Stimulated activated CD4-positive, alpha-beta T cell treated with anti-CD3 and anti-CD28 coated beads, Interleukin-2, amount 100 ng/mL, for 4 hours (primary cell): ENCODE data around the gene MCM5.
"Not testable (repeated sequence)": the region's sequence is repeated elsewhere in the genome, so short reads cannot be mapped to it uniquely, and the experiment has no call there.

ENCODE experiments used
- DNase-seq: peaks from one replicate; pipeline ENCODE4 v3.0.0-alpha.2; 2020; ENCODE audit warnings: low read depth

MCM5 gene

GRCh38 chr22:35432228-35432905 is 32.4 kb downstream of the MCM5 start:
- DNase-seq = no peak

- no peak for DNase-seq
Measured at GRCh38 chr22:35434061-35434710, 34.2 kb downstream of the MCM5 start.

DNA sequence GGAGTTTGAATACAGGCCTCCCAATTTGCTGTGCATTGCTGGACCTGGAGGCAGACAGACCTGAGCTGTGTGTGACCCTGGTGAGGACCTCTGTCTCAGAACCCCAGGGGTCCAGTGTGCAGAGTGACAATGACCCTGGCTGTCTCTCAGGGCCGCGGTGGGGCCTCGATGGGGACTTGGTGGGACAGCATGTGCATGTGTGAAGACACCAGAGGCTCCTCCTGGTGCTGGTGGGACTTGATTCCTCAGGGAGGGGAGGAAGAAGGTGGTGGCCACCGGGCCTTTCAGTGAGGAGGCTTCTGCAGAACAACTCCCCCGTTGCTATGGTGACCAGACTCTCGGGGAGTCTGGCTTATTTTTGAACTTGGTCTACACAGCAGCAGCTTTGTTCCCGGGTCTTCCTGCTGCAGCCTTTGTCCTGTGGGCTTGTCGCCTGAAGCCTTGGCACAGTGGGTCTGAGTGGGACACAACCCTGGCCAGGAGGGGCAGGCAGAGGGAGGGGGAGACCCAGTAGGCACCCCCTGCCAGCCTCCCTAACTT is 35.3 kb downstream of the MCM5 start:
- no peak for DNase-seq

- DNase-seq = no peak
Measured at GRCh38 chr22:35436421-35436820, 36.5 kb downstream of the MCM5 start.

- no peak for DNase-seq
Measured at GRCh38 chr22:35437049-35437448, 37.1 kb downstream of the MCM5 start.

DNA sequence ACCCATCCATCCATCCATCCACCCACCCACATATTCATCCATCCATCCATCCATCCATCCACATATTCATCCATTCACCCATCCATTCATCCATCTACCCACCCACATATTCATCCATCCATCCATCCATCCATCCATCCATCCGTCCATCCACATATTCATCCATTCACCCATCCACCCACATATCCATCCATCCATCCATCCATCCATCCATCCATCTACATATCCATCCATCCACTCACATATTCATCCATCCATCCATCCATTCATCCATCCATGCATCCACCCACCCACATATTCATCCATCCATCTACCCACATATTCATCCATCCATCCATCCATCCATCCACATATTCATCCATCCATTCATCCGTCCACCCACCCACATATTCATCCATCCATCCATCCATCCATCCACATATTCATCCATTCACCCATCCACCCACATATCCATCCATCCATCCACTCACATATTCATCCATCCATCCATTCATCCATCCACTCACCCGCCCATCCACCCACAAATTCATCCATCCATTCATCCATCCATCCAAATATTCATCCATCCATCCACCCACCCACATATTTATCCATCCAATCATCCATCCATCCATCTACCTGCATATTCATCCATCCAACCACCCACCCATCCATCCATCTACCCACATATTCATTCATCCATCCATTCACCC is 38.9 kb downstream of the MCM5 start:
- not testable (repeated sequence) for DNase-seq

- DNase-seq = no peak
Measured at GRCh38 chr22:35439365-35439717, 39.4 kb downstream of the MCM5 start.

DNA sequence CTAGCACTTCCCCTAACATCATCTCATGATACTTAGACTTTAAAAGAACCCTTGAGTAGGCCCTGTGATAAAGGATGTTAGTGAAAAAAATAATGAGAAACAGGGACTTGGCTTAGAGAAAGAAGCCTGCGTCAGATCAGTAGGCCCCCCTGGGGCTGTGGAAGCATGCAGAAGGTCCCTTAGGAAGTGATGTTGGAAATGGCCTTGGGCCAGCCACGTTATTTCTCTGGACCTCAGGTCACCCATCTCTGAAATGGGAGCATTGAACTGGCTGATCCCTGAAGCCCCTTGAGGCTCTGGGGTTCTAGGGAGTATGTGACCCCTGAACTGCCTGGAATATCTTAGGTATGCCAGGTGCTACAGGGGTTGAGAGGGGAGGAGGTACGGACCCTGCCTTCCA is 40.2 kb downstream of the MCM5 start:
- no peak for DNase-seq

DNA sequence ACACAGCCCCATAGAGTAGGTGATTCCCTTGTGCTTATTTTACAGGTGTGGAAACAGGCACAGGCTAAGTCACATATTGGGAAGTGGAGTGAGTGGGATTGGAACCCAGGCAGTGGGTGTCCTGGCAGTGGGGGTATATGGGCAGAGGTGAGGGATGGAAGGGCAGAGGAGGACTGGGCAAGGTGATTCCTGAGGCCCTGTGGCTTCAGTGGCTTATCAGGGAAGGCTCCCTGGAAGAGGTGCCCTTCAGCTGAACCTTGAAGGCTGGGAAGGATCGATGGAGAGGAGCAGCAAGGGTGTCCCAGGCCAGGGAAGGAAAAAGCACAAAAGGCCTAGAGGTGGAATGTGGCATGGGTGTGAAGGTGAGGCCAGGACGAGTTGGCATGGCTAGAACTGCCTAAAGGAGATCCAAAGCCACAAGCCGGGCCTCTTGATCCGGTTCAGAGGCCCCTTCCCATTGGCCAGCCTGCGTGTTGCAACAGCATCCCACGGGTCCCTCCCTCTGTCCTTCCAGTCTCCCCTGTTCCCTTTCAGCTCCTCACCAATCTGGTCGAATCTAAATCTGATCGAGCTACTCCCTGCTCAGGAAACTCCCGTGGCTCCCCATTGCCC is 41.7 kb downstream of the MCM5 start:
- DNase-seq = no peak

GRCh38 chr22:35442471-35442870 is 42.5 kb downstream of the MCM5 start:
- no peak for DNase-seq

DNA sequence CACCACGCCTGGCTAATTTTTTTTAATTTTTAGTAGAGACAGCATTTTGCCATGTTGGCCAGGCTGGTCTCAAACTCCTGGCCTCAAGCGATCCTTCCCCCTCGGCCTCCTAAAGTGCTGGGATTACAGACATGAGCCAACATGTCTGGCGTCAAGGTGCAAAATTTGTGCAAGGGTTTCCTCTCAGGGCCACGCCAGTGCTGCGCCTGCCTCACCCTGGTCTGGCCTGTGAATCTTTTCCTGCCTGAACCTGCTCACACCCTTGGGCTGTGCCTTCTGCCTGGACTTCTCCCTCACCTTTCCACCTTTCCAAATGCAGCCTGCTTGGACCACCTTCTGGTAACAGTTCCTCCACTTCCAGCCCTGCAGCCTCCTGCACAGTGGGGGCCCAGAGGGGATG is 43.4 kb downstream of the MCM5 start:
- no peak for DNase-seq

GRCh38 chr22:35443790-35444684 is 44.1 kb downstream of the MCM5 start:
- DNase-seq = no peak

DNA sequence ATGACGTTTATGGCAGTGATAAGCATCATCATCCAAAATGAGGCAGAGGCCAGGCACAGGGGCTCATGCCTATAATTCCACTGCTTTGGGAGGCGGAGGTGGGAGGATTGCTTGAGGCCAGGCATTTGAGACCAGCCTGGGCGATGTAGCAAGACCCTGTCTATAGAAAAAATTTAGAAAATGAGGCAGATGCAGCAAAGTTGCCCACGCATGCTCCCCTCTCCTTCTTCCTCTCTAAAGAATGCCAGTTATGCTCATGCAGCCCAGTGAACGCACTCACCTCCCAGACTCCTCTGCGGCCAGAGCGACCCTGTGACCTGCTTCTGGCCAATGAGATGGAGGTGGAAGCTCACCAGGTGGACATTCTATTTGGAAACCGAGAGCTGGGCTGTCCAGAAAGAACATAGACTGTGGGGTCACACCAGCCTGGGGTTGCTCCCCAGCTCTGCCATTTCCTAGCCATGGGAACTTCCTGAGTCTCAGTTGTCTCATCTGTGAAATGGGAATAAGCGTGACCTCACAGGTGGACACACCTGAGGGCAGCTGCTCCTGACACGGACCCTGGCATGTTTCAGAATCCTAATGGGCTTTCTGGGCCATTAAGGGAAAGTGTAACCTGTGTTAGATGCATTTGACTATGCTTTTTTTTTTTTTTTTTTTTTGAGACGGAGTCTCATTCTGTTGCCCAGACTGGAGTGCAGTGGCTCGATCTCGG is 44.9 kb downstream of the MCM5 start:
- no peak for DNase-seq

DNA sequence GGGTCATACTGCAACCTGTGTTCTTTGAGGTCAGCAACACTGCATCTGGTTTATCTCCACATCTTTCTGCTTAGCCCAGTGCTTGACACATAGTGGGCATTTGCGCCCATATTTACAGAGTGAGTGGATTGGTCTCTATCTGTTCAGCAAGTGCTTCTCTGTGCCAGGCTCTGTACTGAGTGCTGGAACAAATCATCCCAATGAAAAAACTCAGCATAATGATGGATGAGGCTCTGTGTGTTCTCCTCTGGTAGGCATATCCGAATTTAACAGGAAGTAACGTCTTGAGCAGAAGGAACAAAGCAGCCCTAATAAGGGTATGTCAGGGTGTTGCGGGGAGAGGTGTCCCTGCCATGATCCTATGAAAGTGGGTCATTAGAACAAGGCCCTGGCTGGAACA is 46.0 kb downstream of the MCM5 start:
- DNase-seq = no peak

DNA sequence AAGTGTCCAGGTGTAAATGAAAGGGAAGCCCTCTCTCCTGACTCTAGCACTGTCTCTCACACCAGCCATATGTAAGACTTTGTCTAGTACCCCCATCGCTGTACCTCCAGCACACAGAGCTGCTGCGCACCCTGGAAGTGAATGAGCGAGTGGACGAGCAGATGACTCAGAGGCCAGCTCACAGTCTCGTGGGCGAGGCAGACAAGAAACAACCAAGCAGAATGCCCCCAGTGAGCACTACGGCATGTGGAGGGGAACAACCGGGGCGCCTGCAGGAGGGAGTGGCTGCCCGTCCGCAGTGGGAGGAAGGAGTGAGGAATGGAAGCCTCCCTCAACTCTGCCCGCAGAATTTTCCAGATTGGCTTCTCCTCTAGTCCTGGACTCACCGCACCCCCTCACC is 46.4 kb downstream of the MCM5 start:
- no peak for DNase-seq

DNA sequence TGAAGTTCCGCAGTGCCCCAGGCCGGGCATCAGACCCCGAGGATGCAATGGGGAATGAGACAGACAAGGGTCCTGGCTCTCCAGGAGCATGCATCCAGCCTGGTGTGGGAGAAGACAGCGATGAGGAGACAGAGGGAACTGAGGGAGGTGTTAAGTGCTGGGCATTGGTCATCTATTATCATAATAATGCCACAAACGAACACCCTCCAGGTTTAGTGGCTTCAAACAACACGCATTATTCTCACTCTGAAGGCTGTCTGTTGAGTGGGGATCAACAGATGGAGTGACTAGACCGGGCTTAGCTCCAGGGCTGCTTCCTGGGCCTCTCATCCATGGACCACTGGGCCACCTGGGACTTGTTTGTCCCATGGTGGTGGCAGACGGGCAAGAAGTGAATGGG is 48.6 kb downstream of the MCM5 start:
- DNase-seq = no peak

GRCh38 chr22:35449829-35450689 is 50.1 kb downstream of the MCM5 start:
- DNase-seq = no peak

DNA sequence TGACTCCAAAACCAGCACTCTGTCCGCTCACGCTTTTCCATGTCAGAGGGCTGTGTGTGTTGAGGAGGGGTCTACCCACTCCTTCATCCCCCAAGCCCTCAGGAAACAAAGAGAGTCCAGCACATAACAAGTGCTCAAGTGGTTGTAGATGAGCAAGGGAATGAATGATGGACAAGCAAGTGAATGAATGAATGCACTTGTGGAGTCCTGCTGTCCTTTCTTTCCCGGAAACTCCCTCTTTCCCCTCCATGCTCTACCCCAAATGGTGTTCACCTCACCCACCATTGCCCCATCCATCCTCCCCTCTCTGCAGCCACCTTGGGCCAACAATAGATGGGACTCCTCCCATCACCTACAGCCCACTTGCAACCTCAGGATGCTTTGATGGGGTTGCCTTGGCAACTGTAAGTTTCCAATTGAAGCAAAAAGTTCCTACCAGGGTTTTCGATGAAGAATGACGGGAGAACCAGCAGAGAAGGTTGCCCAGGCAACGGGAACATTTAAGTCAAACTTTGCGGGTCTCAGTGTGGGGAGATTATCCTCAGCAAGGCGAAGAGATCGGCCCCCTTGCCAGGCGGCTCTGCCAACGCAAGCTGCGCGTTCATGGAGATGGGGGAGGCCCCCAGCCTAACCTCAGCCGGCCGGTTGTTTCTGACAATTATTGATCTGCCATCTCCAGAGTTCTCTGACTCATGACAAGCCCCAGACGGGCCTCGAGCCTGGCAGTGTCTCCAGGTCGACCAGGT is 51.1 kb downstream of the MCM5 start:
- no peak for DNase-seq

GRCh38 chr22:35451592-35451991 is 51.7 kb downstream of the MCM5 start:
- no peak for DNase-seq
